GM21576 (cell line): ENCODE data around the gene CD300H.
"Not testable (repeated sequence)": the region's sequence is repeated elsewhere in the genome, so short reads cannot be mapped to it uniquely, and the experiment has no call there.

Experiments used
- ATAC-seq: cut with Tn5 transposase; IDR thresholded peaks from one replicate; pipeline ENCODE4 v1.9.1; 2021; ENCODE audit warnings: mild to moderate bottlenecking, moderate library complexity; ENCODE audit not compliant: unreplicated experiment

CD300H gene

GRCh38 chr17:74585711-74586110 is 18.4 kb upstream of the CD300H start:
- ATAC-seq = no peak

GRCh38 chr17:74584292-74585060 is 17.2 kb upstream of the CD300H start:
- ATAC-seq = no peak

GRCh38 chr17:74582633-74583032 is 15.3 kb upstream of the CD300H start:
- no peak for ATAC-seq

- no peak for ATAC-seq
Measured at GRCh38 chr17:74579900-74580299, 12.6 kb upstream of the CD300H start.

GRCh38 chr17:74578979-74579378 is 11.7 kb upstream of the CD300H start:
- no peak for ATAC-seq

GRCh38 chr17:74574489-74575142 is 7.3 kb upstream of the CD300H start:
- no peak for ATAC-seq

GRCh38 chr17:74573635-74574034 is 6.3 kb upstream of the CD300H start:
- not testable (repeated sequence) for ATAC-seq

- no peak for ATAC-seq
Measured at GRCh38 chr17:74573169-74573568, 5.9 kb upstream of the CD300H start.

GRCh38 chr17:74571621-74572270 is 4.4 kb upstream of the CD300H start:
- ATAC-seq = no peak

- no peak for ATAC-seq
Measured at GRCh38 chr17:74569020-74570003, 2.0 kb upstream of the CD300H start.

GRCh38 chr17:74568106-74568873 is 981 bp upstream of the CD300H start:
- no peak for ATAC-seq

GRCh38 chr17:74566132-74566753 is 1.1 kb downstream of the CD300H start:
- no peak for ATAC-seq

GRCh38 chr17:74565126-74565525 is 2.2 kb downstream of the CD300H start:
- no peak for ATAC-seq

GRCh38 chr17:74563358-74563757 is 4.0 kb downstream of the CD300H start:
- ATAC-seq = no peak

GRCh38 chr17:74561586-74561985 is 5.7 kb downstream of the CD300H start:
- ATAC-seq = no peak

GRCh38 chr17:74558882-74559519 is 8.3 kb downstream of the CD300H start:
- ATAC-seq = no peak

GRCh38 chr17:74558402-74558801 is 8.9 kb downstream of the CD300H start:
- ATAC-seq = not testable (repeated sequence)

- no peak for ATAC-seq
Measured at GRCh38 chr17:74555427-74555940, 11.8 kb downstream of the CD300H start.

GRCh38 chr17:74554909-74555308 is 12.4 kb downstream of the CD300H start:
- ATAC-seq = no peak
